OCI-LY3 (cell line): ENCODE measurements around the gene LTBP1.
"Not testable (repeated sequence)": the region's sequence is repeated elsewhere in the genome, so short reads cannot be mapped to it uniquely, and the experiment has no call there.

Experiments used
- H2AFZ ChIP-seq: fragments of 200-600, 300-600 bp; shearing (Covaris generic); 2 replicates; pipeline ENCODE4 v1.6.0; 2014; ENCODE audit warnings: antibody characterized with exemption, low read depth, low read length
- H3K27ac ChIP-seq: fragments of 200-600, 300-600 bp; sonication (generic); 2 replicates; pipeline ENCODE4 v1.5.1; 2014; ENCODE audit warnings: mild to moderate bottlenecking, low read length, moderate library complexity, mixed read lengths
- H3K27me3 ChIP-seq: fragments of 200-600, 300-600 bp; sonication (generic); 2 replicates; pipeline ENCODE4 v1.6.1; 2014; ENCODE audit warnings: low read depth, low read length, mixed read lengths
- H3K36me3 ChIP-seq: fragments of 200-600, 300-600 bp; sonication (generic); replicated peaks from 2 replicates; pipeline ENCODE3; 2014; ENCODE audit warnings: low read depth, low read length, mixed read lengths
- H3K4me1 ChIP-seq: fragments of 300-600, 200-600 bp; sonication (generic); 2 replicates; pipeline ENCODE4 v1.6.1; 2014; ENCODE audit warnings: low read length, mixed read lengths
- H3K4me2 ChIP-seq: fragments of 200-600, 300-600 bp; sonication (generic); 2 replicates; pipeline ENCODE4 v1.6.1; 2014; ENCODE audit warnings: low read length, mixed read lengths
- H3K4me3 ChIP-seq: fragments of 300-600, 200-600 bp; sonication (generic); 2 replicates; pipeline ENCODE4 v1.5.1; 2014; ENCODE audit warnings: antibody characterized with exemption, mild to moderate bottlenecking, low read length, moderate library complexity
- H3K79me2 ChIP-seq: fragments of 300-600, 200-600 bp; shearing (Covaris generic); 2 replicates; pipeline ENCODE4 v1.6.1; 2014; ENCODE audit warnings: mild to moderate bottlenecking, low read length, mixed read lengths
- H3K9ac ChIP-seq: fragments of 300-600, 200-600 bp; shearing (Covaris generic); 2 replicates; pipeline ENCODE4 v1.6.0; 2014; ENCODE audit warnings: mild to moderate bottlenecking, low read length, moderate library complexity
- H3K9me3 ChIP-seq: fragments of 200-600, 300-600 bp; shearing (Covaris generic); 2 replicates; pipeline ENCODE4 v1.6.1; 2014; ENCODE audit warnings: low read length, mixed read lengths; ENCODE audit not compliant: insufficient read depth
- H4K20me1 ChIP-seq: fragments of 200-600, 300-600 bp; sonication (generic); 2 replicates; pipeline ENCODE4 v1.6.1; 2016; ENCODE audit warnings: low read length, mixed read lengths; ENCODE audit not compliant: insufficient read depth
- CTCF ChIP-seq: fragments of 200-600, 300-600 bp; sonication (generic); IDR thresholded peaks from 2 replicates; pipeline ENCODE4 v1.5.1; 2014; ENCODE audit warnings: antibody characterized with exemption, low read length, low read depth
- EZH2phosphoT487 ChIP-seq: fragments of 200-600 bp; shearing (Covaris generic); IDR thresholded peaks from 2 replicates; pipeline ENCODE4 v1.6.1; 2018; ENCODE audit warnings: antibody characterized with exemption, mixed run types, low read depth

Gene LTBP1

GRCh38 chr2:33160191-33160590 is 213.4 kb downstream of the LTBP1 start:
- Histone ChIP-seq H3K27ac (no peak overlapping the region), H2AFZ (no peak overlapping the region), H3K4me2 (no peak overlapping the region), H3K79me2 (no peaks in the 10 kb centered on the region), H3K36me3 (no peaks in the 10 kb centered on the region), H4K20me1 (no peaks in the 10 kb centered on the region), H3K4me3 (no peak overlapping the region), H3K9me3 (no peaks in the 10 kb centered on the region), H3K4me1 (no peaks in the 10 kb centered on the region), H3K27me3 (no peaks in the 10 kb centered on the region), H3K9ac (no peak overlapping the region)
- TF ChIP-seq EZH2phosphoT487 (no peak), CTCF (no peak)

GRCh38 chr2:33166287-33166881 is 219.6 kb downstream of the LTBP1 start:
- no peaks in the 10 kb centered on the region for H3K9me3 ChIP-seq
- H4K20me1 ChIP-seq = no peaks in the 10 kb centered on the region
- H3K36me3 ChIP-seq = no peaks in the 10 kb centered on the region
- H3K9ac ChIP-seq = no peak overlapping the region
- no peak overlapping the region for H2AFZ ChIP-seq
- H3K4me3 ChIP-seq = no peak overlapping the region
- H3K4me2 ChIP-seq = no peak overlapping the region
- no peaks in the 10 kb centered on the region for H3K79me2 ChIP-seq
- no peak overlapping the region for H3K27ac ChIP-seq
- H3K4me1 ChIP-seq = no peaks in the 10 kb centered on the region
- no peak for TF ChIP-seq EZH2phosphoT487
- TF ChIP-seq CTCF = no peak
- H3K27me3 ChIP-seq = no peaks in the 10 kb centered on the region

GRCh38 chr2:33167622-33168245 is 221.0 kb downstream of the LTBP1 start:
- no peaks in the 10 kb centered on the region for H4K20me1 ChIP-seq
- H3K27ac ChIP-seq = no peak overlapping the region
- H2AFZ ChIP-seq = no peak overlapping the region
- no peak overlapping the region for H3K4me3 ChIP-seq
- H3K9me3 ChIP-seq = no peaks in the 10 kb centered on the region
- TF ChIP-seq EZH2phosphoT487 = no peak
- H3K4me1 ChIP-seq = no peaks in the 10 kb centered on the region
- H3K9ac ChIP-seq = no peak overlapping the region
- H3K79me2 ChIP-seq = no peaks in the 10 kb centered on the region
- no peak overlapping the region for H3K4me2 ChIP-seq
- H3K36me3 ChIP-seq = no peaks in the 10 kb centered on the region
- H3K27me3 ChIP-seq = no peaks in the 10 kb centered on the region

- no peaks in the 10 kb centered on the region for H3K27me3 ChIP-seq
- no peaks in the 10 kb centered on the region for H3K79me2 ChIP-seq
- H3K4me1 ChIP-seq = no peaks in the 10 kb centered on the region
- no peak for TF ChIP-seq EZH2phosphoT487
- no peaks in the 10 kb centered on the region for H3K36me3 ChIP-seq
- H3K4me2 ChIP-seq = no peak overlapping the region
- no peak overlapping the region for H3K27ac ChIP-seq
- H3K9me3 ChIP-seq = no peaks in the 10 kb centered on the region
- no peak overlapping the region for H2AFZ ChIP-seq
- H4K20me1 ChIP-seq = no peaks in the 10 kb centered on the region
- H3K4me3 ChIP-seq = no peak overlapping the region
- no peak overlapping the region for H3K9ac ChIP-seq
Measured at GRCh38 chr2:33168425-33168824, 221.7 kb downstream of the LTBP1 start.

- Histone ChIP-seq H3K4me3 (no peak overlapping the region), H3K27me3 (no peaks in the 10 kb centered on the region), H3K9me3 (no peaks in the 10 kb centered on the region), H3K4me2 (no peak overlapping the region), H3K9ac (no peak overlapping the region), H3K27ac (no peak overlapping the region), H3K36me3 (no peaks in the 10 kb centered on the region), H4K20me1 (no peaks in the 10 kb centered on the region), H2AFZ (no peak overlapping the region), H3K4me1 (no peaks in the 10 kb centered on the region), H3K79me2 (no peaks in the 10 kb centered on the region)
- TF ChIP-seq CTCF = no peak
- no peak for TF ChIP-seq EZH2phosphoT487
Measured at GRCh38 chr2:33168922-33169321, 222.2 kb downstream of the LTBP1 start.

GRCh38 chr2:33170251-33170650 is 223.5 kb downstream of the LTBP1 start:
- H3K36me3 ChIP-seq, H3K4me2 ChIP-seq, H3K4me3 ChIP-seq, H3K27me3 ChIP-seq, H3K4me1 ChIP-seq, H3K79me2 ChIP-seq, H4K20me1 ChIP-seq, H3K9me3 ChIP-seq, H3K27ac ChIP-seq, H3K9ac ChIP-seq, H2AFZ ChIP-seq: not testable (repeated sequence)
